Left ventricle myocardium inferior (tissue), 1 donor: ENCODE measurements around the gene MSH4. TPM values are rescaled to one million over a fixed set of nuclear protein-coding genes. Genes with fewer than 3 reads are reported as not detected.
"Not testable (repeated sequence)": the region's sequence is repeated elsewhere in the genome, so short reads cannot be mapped to it uniquely, and the experiment has no call there.

Experiments used
- DNase-seq: peaks from one replicate; pipeline ENCODE4 v3.0.0-alpha.2; 2020
- H3K27ac ChIP-seq: fragments of 200-600 bp; replicated peaks from 2 replicates; pipeline ENCODE4 v1.8.0; 2021
- H3K27me3 ChIP-seq: fragments of 200-600 bp; 2 replicates; pipeline ENCODE4 v1.8.0; 2021; ENCODE audit warnings: low read depth
- H3K36me3 ChIP-seq: fragments of 200-600 bp; 2 replicates; pipeline ENCODE4 v1.8.0; 2021
- H3K4me1 ChIP-seq: fragments of 200-600 bp; 2 replicates; pipeline ENCODE4 v1.8.0; 2021
- H3K4me3 ChIP-seq: fragments of 200-600 bp; 2 replicates; pipeline ENCODE4 v1.8.0; 2021; ENCODE audit warnings: mild to moderate bottlenecking, moderate library complexity
- H3K9me3 ChIP-seq: fragments of 200-600 bp; replicated peaks from 2 replicates; pipeline ENCODE4 v1.8.0; 2021
- intact Hi-C: fragments of 100-400 bp; cut with micrococcal nuclease; formaldehyde crosslinking; loops from one replicate; pipeline ENCODE4 v1.11.0; 2022
- total RNA-seq: library from RNA; stranded (reverse); fragmentation: NEBNext Ultra II Directional; extraction: Animal tissue kit (Norgen Biotek cat#: 25700); gene quantifications from one replicate; pipeline ENCODE4 v1.2.1, GENCODE V29; 2021
- TF ChIP-seq, protein P1 (sequence below): fragments of 200-600 bp; IDR thresholded peaks from 2 replicates; pipeline ENCODE4 v1.8.0; 2021; ENCODE audit warnings: antibody characterized with exemption, mild to moderate bottlenecking, borderline replicate concordance
- donor health status: DM: no; HTN: yes; CAD: no; lungs with severe emphysema.

Gene MSH4
- total RNA-seq, 1 donor from 2014 or later, result 0.25 TPM

DNA sequence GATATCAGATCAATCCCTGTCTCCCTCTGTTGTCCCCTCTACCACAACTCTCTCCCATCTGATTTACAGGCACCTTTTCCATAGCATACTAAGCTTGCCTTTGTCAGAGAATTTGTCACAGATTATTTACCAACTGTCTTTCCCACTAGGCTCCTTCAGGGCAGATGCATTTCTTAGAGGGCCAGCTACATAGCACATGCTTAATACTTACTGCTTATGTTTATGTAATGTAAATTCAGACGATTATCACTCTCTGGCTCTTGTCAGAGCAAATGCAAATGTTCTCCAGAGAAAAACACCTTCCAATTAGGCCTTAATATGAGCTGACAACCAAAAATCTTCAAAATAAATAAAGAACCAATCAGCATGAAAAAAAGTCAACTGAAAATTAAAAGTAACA is 25.9 kb upstream of the MSH4 start:
- intact Hi-C loops, result no loop called here
- no peak overlapping the region for H3K4me3 ChIP-seq
- no peaks in the 10 kb centered on the region for H3K4me1 ChIP-seq
- no peaks in the 10 kb centered on the region for H3K27me3 ChIP-seq
- H3K36me3 ChIP-seq, result no peaks in the 10 kb centered on the region
- no peak overlapping the region for H3K27ac ChIP-seq
- DNase-seq, result no peak
- TF ChIP-seq, protein P1, sequence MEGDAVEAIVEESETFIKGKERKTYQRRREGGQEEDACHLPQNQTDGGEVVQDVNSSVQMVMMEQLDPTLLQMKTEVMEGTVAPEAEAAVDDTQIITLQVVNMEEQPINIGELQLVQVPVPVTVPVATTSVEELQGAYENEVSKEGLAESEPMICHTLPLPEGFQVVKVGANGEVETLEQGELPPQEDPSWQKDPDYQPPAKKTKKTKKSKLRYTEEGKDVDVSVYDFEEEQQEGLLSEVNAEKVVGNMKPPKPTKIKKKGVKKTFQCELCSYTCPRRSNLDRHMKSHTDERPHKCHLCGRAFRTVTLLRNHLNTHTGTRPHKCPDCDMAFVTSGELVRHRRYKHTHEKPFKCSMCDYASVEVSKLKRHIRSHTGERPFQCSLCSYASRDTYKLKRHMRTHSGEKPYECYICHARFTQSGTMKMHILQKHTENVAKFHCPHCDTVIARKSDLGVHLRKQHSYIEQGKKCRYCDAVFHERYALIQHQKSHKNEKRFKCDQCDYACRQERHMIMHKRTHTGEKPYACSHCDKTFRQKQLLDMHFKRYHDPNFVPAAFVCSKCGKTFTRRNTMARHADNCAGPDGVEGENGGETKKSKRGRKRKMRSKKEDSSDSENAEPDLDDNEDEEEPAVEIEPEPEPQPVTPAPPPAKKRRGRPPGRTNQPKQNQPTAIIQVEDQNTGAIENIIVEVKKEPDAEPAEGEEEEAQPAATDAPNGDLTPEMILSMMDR, result no peak
- no peaks in the 10 kb centered on the region for H3K9me3 ChIP-seq

DNA sequence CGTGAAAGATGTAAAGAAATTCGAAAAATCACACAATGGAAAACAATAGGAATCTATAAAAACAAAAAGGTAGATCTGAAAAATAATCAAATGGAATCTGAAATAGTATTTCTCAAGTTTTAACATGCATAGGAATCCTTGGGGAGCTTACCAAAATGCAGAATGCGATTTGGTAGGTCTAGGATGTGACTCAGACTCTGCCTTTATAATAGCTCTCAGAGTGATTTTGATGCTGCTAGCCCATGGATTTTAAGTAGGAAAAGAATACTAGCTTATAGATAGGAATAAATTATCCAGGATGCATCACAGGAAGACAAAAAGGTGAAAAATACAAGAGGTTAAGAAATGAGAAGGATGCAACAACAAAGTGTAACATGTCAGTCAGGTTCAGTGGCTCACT is 24.7 kb upstream of the MSH4 start:
- no peak for DNase-seq
- Histone ChIP-seq H3K36me3 (no peaks in the 10 kb centered on the region), H3K9me3 (no peaks in the 10 kb centered on the region), H3K4me3 (no peak overlapping the region), H3K27ac (no peak overlapping the region), H3K4me1 (no peaks in the 10 kb centered on the region), H3K27me3 (no peaks in the 10 kb centered on the region)
- intact Hi-C loops, result no loop called here
- TF ChIP-seq, protein P1, result no peak

DNA sequence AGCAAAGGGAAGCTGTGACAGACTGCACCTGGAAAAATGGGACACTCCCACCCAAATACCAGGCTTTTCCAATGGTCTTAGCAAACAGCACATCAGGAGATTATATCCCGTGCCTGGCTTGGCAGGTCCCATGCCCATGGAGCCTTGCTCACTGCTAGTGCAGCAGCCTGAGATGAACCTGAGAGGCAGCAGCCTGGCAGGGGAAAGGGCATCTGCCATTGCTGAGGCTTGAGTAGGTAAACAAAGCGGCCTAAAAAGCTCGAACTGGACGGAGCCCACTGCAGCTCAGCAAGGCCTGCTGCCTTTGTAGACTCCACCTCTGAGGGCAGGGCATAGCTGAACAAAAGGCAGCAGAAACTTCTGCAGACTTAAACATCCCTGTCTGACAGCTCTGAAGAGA is 18.9 kb upstream of the MSH4 start:
- H3K27ac ChIP-seq, DNase-seq, intact Hi-C loops, H3K9me3 ChIP-seq, H3K27me3 ChIP-seq, H3K36me3 ChIP-seq, H3K4me1 ChIP-seq, H3K4me3 ChIP-seq: not testable (repeated sequence)

DNA sequence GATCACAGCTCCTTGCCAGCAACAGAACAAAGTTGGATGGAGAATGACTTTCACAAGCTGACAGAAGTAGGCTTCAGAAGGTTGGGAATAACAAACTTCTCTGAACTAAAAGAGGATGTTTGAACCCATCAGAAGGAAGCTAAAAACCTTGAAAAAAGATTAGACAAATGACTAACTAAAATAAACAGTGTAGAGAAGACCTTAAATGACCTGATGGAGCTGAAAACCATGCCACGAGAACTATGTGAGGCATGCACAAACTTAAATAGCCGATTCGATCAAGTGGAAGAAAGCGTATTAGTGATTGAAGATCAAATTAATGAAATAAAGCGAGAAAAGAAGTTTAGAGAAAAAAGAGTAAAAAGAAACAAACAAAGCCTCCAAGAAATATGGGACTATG is 18.0 kb upstream of the MSH4 start:
- intact Hi-C loops, H3K27ac ChIP-seq, H3K27me3 ChIP-seq, H3K9me3 ChIP-seq, H3K4me1 ChIP-seq, DNase-seq, H3K36me3 ChIP-seq, H3K4me3 ChIP-seq: not testable (repeated sequence)

DNA sequence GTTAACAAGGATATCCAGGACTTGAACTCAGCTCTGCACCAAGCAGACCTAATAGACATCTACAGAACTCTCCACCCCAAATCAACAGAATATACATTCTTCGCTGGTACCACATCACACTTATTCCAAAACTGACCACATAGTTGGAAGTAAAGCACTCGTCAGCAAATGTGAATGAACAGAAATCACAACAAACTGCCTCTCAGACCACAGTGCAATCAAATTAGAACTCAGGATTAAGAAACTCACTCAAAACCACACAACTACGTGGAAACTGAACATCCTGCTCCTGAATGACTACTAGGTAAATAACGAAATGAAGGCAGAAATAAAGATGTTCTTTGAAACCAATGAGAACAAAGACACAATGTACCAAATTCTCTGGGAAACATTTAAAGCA is 16.5 kb upstream of the MSH4 start:
- H3K27me3 ChIP-seq, H3K4me3 ChIP-seq, H3K4me1 ChIP-seq, H3K9me3 ChIP-seq, H3K27ac ChIP-seq, H3K36me3 ChIP-seq, DNase-seq: not testable (repeated sequence)
- intact Hi-C loops, result loop anchor here (10.0 kb wide), 1 partner anchor 55 kb away; the partner anchor contains the start of gene ACADM

DNA sequence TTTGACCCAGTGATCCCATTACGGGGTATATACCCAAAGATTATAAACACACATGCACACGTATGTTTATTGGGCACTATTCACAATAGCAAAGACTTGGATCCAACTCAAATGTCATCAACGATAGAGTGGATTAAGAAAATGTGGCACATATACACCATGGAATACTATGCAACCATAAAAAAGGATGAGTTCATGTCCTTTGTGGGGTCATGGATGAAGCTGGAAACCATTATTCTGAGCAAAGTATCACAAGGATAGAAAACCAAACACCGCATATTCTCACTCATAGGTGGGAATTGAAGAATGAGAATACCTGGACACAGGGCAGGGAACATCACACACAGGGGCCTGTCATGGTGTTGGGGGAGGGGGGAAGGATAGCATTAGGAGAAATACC is 12.8 kb upstream of the MSH4 start:
- H3K27me3 ChIP-seq, H3K9me3 ChIP-seq, H3K27ac ChIP-seq, DNase-seq, H3K4me3 ChIP-seq, H3K36me3 ChIP-seq: not testable (repeated sequence)
- intact Hi-C loops, result loop anchor here (10.0 kb wide), 1 partner anchor 59 kb away; the partner anchor contains the start of gene ACADM
- peaks cover 36% of the 10 kb centered on the region for H3K4me1 ChIP-seq

DNA sequence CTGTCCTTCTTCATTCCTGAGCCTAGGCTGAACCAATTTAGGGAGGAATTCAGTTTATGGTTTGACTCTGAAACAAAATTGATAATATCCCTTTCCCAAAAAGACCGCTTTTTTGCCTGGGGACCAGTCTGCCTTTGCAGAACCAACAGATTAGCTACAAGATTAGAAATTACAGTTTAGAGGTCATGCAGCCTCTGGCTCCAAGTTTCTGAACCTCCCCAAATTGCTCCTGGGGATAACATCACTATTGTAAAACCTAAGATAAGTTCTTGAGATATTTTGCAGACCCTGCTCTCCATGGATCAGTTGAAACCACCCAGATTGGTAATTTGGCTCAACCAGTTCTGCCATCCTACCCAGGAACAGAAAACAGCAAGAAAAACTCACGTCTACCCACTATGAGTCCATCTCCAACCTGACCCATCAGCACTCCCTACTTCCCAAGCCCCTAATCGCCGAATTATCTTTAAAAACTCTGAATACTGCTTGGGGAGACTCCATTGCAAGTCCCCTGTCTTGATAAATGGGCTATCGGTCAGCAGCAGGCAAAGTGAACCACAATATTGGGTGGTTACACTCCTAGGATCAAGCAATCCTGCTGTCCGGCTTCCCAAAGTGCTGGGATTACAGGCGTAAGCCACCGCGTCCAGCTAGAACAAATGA is 11.2 kb upstream of the MSH4 start:
- Histone ChIP-seq H3K36me3 (peaks cover 11% of the 10 kb centered on the region), H3K4me3 (peak overlapping the region; percentile 87), H3K9me3 (no peaks in the 10 kb centered on the region), H3K27ac (peak overlapping the region; percentile 90), H3K27me3 (no peaks in the 10 kb centered on the region), H3K4me1 (peaks cover 51% of the 10 kb centered on the region)
- intact Hi-C loops, result loop anchor here (10.0 kb wide), 1 partner anchor 61 kb away; the partner anchor contains the start of gene ACADM
- TF ChIP-seq, protein P1, result no peak
- DNase-seq, result no peak
